HG03135 (cell line): Measurements from ENCODE around the gene WASF3.
A peak's percentile ranks its signal among the peaks of the same experiment; 100 is the strongest.

ENCODE experiments used
- ATAC-seq: cut with Tn5 transposase; IDR thresholded peaks from one replicate; pipeline ENCODE4 v1.9.1; 2021; ENCODE audit warnings: mild to moderate bottlenecking, moderate library complexity; ENCODE audit not compliant: unreplicated experiment

Gene WASF3

GRCh38 chr13:26557393-26558073 lies at the start of gene WASF3:
Gene WASF3 (plus strand): TSS chr13:26557683. CDS start chr13:26642271, 84,588 bp downstream.
- peak; percentile 90 for ATAC-seq

GRCh38 chr13:26508885-26509284 lies 48.6 kb upstream of the WASF3 start:
- no peak for ATAC-seq

GRCh38 chr13:26509491-26509890 lies 48.0 kb upstream of the WASF3 start:
- no peak for ATAC-seq

- ATAC-seq: no peak
Observed at GRCh38 chr13:26513931-26514330, 43.6 kb upstream of the WASF3 start.

DNA sequence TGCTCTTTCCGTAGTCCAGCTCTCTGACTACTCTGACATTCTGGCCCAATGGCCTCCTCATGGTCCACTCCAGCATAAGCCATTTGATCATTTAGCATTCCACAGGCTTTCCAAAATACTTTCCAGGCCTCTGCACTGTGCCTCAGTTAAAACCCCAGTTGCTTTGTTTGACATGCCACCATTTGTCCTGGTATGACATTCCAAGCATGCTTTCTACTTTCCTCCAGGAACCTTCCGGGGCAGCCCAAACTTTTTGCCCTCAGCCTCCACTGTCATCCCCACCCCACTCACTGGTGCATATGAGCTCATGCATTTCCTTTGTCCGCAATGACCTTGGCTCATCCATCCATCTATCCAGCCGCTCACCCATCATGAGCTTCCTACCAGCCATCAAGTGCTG lies 41.8 kb upstream of the WASF3 start:
- no peak for ATAC-seq

DNA sequence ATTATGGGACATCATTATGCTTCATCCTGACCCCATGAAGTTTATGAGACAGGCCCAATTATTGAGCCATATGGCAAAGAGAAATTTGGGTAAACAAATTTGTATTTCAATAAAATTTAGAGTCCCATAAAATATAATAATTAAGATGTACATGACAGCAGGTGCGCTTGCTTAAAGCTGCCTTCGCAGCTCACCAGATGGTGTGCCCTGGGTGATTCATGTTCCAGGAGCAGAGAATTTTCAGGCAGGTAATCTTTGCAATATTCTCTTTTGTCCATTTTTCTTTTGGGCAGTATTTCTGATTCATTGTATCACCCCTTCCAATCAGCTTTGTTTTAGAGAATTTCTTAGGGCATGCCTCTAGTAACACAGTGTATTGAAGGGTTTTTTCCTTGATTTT lies 39.5 kb upstream of the WASF3 start:
- ATAC-seq: no peak

GRCh38 chr13:26518451-26518959 lies 39.0 kb upstream of the WASF3 start:
- ATAC-seq: no peak

DNA sequence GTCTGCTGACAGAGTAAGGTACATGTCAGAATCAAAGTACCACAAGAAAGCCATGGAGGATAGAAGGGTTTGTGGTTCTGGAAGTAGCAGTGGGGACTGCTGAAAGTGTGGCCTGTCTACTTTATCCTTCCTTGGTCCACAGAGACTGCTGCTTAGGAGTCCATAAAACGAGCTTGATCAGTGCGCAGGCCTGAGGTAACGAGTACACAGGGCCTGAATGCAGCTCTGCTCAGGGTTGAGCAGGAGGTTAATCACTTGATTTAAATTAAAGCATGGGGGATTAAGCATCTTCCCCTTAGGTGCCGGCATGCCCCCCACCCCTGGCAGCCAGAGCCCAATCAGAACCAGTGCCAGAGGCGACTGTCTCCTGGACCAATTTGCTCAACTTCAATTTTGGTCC lies 34.9 kb upstream of the WASF3 start:
- ATAC-seq: no peak

DNA sequence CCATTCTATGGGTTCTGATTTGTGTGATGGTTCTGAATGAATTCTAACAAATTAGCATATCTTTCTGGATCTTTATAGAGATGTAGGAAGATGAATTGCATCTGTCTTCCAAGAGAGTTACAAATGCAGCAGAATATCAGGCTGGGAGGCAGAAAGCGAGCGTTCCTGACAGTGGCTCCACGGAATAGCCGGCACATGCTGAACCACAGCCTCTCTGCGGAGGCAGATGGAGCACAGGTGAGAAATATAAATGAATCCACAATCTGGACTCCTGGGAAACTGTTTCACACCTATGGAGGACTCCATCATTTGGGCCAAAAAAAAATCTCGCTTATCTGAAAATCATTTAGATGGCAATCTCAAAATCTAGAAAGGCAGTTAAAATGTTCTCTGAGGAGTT lies 34.5 kb upstream of the WASF3 start:
- ATAC-seq: no peak

GRCh38 chr13:26525528-26525927 lies 32.0 kb upstream of the WASF3 start:
- ATAC-seq: no peak

DNA sequence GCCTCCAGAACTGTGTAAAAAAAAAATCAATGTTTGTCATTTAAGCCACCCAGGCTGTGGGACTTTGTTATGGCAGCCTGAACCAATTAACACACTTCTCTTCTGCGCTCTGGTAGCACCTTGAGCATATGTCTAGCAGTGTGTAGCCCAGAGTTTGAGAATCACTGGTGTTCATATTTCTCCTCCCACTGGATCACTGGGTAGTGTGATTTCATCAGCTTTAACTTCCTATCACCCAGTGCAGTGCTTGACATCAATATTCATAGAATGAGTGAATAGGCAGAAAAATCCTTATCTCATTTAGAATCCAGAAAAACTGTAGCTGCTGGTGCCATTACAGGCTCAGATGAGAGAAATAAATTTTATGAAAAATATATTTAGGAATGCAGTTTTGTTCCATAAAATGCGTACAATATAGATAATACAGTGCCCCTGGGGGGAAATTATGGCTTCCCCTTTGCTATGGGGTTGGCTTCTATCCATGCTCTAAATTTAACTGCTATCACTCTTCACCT lies 30.7 kb upstream of the WASF3 start:
- ATAC-seq: no peak

DNA sequence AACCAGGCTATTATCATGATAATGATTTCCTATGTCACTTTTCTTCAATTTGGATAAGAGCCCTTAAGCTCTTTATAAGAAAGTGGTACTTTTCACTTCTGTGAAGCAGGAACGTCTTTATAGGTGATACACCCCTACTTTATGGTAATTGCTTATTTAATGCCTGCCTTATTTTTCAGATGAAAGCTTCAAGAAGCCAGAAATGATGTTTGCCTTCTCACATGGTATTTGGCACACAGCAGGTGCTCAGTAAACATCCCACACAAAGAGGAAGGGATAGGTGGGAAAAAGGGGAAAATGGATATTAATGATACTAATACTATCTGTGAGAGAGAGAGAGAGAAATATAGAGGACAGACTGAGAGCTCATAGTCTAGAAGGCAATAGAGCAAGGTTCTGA lies 29.0 kb upstream of the WASF3 start:
- ATAC-seq: no peak

- ATAC-seq: no peak
Observed at GRCh38 chr13:26529441-26529840, 28.0 kb upstream of the WASF3 start.

- ATAC-seq: no peak
Observed at GRCh38 chr13:26531742-26532141, 25.7 kb upstream of the WASF3 start.

- ATAC-seq: no peak
Observed at GRCh38 chr13:26534036-26534726, 23.3 kb upstream of the WASF3 start.

DNA sequence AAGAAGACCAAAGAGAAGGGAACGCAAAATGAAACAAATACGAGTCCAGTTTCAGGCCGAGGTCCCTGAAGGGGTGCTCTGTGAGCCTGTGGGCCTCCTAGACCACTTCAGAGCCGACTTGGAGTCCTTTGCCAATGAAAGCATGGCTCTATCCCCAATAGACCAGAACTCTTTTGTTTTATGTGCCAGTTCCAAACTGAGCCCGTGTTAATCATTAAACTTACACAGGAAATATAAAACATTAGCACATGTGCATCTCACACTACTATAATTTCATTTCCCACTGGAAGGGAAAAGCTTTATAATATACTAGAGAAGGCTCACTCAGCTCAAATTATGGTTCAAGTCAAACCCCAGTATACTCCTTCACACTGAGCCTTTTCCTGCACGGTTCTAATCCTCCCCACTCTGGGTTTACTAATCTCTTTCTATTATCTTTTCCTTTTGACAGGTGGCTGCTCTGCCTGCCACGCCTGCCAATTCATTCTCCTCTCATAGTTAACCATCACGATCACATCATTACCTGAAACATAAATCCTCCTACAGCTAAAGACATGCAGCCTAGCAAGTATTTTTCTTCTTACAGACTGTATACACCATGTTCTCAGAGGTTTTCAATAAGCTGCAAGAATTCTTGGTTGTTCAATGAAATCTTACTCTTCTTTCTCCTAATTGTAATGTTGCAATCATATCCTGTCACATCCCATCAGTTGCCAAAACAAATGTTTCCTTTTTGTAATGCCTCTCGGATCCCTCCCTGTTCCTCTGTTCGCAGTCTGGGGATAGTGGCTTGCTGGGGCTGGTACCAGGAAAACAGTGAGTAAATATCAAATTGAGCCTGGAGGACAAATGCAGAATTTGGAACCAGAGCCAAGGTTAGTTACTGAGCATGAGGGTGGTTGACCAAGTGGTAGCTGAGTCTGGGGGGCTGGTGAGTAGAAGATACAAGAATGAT lies 18.8 kb upstream of the WASF3 start:
- no peak for ATAC-seq

GRCh38 chr13:26539738-26540292 lies 17.7 kb upstream of the WASF3 start:
- no peak for ATAC-seq

DNA sequence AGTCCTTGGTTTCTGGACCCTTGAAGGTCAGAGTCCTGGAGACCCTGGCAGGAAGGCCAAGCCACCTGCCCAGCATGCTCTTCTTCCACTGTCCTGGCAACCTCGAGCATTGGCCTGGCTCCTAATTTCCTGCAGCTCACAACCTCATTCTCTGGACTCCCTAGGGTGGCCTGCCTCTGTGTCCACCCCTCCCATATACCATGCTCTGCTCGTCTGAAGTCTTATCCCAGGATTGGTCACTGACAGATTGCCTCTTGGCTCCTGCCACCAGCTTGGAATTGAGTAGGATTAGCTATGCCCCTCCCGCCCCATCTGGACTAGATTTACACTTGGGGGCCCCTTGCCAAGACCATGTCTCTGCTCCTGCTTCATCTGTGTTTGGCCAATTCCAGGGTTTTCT lies 17.1 kb upstream of the WASF3 start:
- no peak for ATAC-seq

- no peak for ATAC-seq
Observed at GRCh38 chr13:26541041-26541440, 16.4 kb upstream of the WASF3 start.

- no peak for ATAC-seq
Observed at GRCh38 chr13:26541678-26542568, 15.6 kb upstream of the WASF3 start.
